Measurements from ENCODE around the gene CBX8. TPM values are rescaled to one million over a fixed set of nuclear protein-coding genes. Genes with fewer than 3 reads are reported as not detected.
A peak's percentile ranks its signal among the peaks of the same experiment; 100 is the strongest.

Gene CBX8
- total and polyA plus RNA-seq, 2 of the 13 experiments (the other 11 are each of a cell fraction or from before 2014, with no cell fraction given) = 0.34 to 12.6 TPM

DNA sequence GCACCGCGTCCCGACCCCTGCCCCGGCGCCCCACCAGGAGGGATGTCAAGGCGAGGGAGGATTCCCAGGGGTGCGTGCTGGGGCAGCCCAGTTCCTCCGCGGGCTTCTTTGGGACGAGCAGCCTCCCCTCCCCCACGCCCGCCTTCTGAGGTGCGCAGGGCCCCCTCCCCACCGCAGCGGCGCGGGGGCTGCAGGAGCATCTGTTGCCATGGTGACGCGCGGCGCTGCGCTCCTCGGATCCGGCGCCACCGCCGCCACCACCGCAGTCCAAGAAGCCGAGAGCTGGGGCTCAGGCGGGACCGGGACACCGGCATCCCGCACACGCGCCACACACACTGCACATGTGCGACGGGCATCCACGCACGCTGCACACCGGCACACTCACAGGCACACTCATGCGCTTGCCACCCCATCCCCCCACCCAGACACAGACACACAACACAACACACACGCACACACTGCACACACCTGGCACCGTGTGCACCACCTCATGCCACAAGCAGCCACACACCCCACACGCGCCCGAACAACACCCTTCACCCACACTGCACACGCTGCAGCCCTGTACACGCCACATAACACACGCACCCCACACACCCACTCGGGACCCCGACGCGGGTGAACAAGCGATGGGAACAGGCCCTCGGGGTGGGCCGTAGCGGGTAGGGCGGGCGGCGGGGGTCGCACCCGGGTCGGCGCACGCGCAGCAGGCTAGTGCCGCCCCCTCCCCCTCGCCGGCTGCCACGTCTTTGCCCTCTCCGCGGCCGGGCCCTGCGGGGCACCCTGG is 49.2 kb downstream of the CBX8 start:
- Histone ChIP-seq H3K4me2 (ENCODE audit: low read depth, low read length) (peak overlapping the region; percentile 53), H3K27ac (ENCODE audit: extremely low read length, insufficient read depth, low read length) (no peak overlapping the region), H3K36me3 (replicated peaks in 1 of 2; ENCODE audit: control insufficient read depth in 1 of 2, insufficient read depth in 2 of 2, low read length in 2 of 2) (no peaks in the 10 kb centered on the region), H2AFZ (ENCODE audit: low read length) (no peak overlapping the region), H3K4me1 (ENCODE audit: insufficient read depth, low read length) (peaks cover 82% of the 10 kb centered on the region), H3K9me3 (ENCODE audit: low read length) (no peaks in the 10 kb centered on the region), H3K27me3 (ENCODE audit: control insufficient read depth in 1 of 2, insufficient read depth in 2 of 2, low read length in 2 of 2) (peaks cover 9 to 40% of the 10 kb centered on the region in 2 experiments; a peak in 3 of 5 replicates), H3K9ac (ENCODE audit: insufficient read depth, low read depth, low read length) (peak overlapping the region; percentile 26; the same call in 1 of the 2 replicates), H4K20me1 (ENCODE audit: insufficient read depth, low read length) (no peaks in the 10 kb centered on the region), H3K79me2 (ENCODE audit: insufficient read depth, low read length) (no peaks in the 10 kb centered on the region), H3K4me3 (replicated peaks in 1 of 3; ENCODE audit: insufficient read depth in 1 of 3, low read depth in 2 of 3, low read length in 3 of 3) (peak overlapping the region in 1 of 3 experiments; percentile 60; a peak in 1 of 6 replicates)
- POLR2A ChIA-PET = no interaction called here
- no TSS peak for BruUV-seq (replicated peaks)
- CTCF ChIA-PET (ENCODE audit: low intra/inter-chr PET ratio, low total read pairs) = interaction anchor here (1.3 to 1.5 kb wide), 2 partner anchors 87 to 223 kb away, joined by 3 to 4 read pairs; no protein-coding TSS in a partner anchor
- ATAC-seq (no peak), FAIRE-seq (no peak), DNase-seq (ENCODE audit: low spot score) (no peak)
- intact Hi-C loops (cut with micrococcal nuclease; ENCODE audit: unreplicated experiment) = loop anchor here (10.0 kb wide), 1 partner anchor 87 kb away; the partner anchor contains the start of gene CBX4
- in situ Hi-C loops (cut with HindIII; ENCODE audit: extremely low pct_ligation_motif_present, low pct_unique_long_range_greater_than_20kb) = no loop called here
- 71% methylated on average over 52 of the region's 74 CpGs for WGBS (ENCODE audit: low lambda C conversion rate)
- TF ChIP-seq, protein P1, sequence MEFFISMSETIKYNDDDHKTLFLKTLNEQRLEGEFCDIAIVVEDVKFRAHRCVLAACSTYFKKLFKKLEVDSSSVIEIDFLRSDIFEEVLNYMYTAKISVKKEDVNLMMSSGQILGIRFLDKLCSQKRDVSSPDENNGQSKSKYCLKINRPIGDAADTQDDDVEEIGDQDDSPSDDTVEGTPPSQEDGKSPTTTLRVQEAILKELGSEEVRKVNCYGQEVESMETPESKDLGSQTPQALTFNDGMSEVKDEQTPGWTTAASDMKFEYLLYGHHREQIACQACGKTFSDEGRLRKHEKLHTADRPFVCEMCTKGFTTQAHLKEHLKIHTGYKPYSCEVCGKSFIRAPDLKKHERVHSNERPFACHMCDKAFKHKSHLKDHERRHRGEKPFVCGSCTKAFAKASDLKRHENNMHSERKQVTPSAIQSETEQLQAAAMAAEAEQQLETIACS (CRISPR knock-in tag; IDR thresholded peaks at IDR 0.05) = no peak
- no peak for TF ChIP-seq ZNF256 (CRISPR knock-in tag; conservative IDR thresholded peaks at IDR 0.05)
- TF ChIP-seq FOXP1 (IDR thresholded peaks at IDR 0.05) = no peak
- no peak for TF ChIP-seq FOXP1 (CRISPR knock-in tag; IDR thresholded peaks at IDR 0.05)
- TF ChIP-seq DNMT1 (CRISPR knock-in tag; IDR thresholded peaks at IDR 0.05) = peak; percentile 28; the same call in 1 of the 2 replicates
- no peak for TF ChIP-seq BRD4 (CRISPR knock-in tag; IDR thresholded peaks at IDR 0.05)
- TF ChIP-seq ZNF343 (CRISPR knock-in tag; IDR thresholded peaks at IDR 0.05) = no peak
- TF ChIP-seq RXRB (CRISPR knock-in tag; IDR thresholded peaks at IDR 0.05; ENCODE audit: borderline replicate concordance) = no peak
- no peak for TF ChIP-seq GFI1 (CRISPR knock-in tag; IDR thresholded peaks at IDR 0.05; ENCODE audit: borderline replicate concordance)
- peak; percentile 9 for TF ChIP-seq HNRNPLL (IDR thresholded peaks at IDR 0.05; ENCODE audit: low read depth, low read length, poor library complexity, severe bottlenecking)
- TF ChIP-seq RAD21 (CRISPR knock-in tag; IDR thresholded peaks at IDR 0.05) = no peak
- no peak for TF ChIP-seq ZNF501 (CRISPR knock-in tag; IDR thresholded peaks at IDR 0.05)
- no peak for TF ChIP-seq ZNF296 (CRISPR knock-in tag; conservative IDR thresholded peaks at IDR 0.05)
- TF ChIP-seq NR1H2 (CRISPR knock-in tag; IDR thresholded peaks at IDR 0.05; ENCODE audit: borderline replicate concordance, low read depth) = no peak
- TF ChIP-seq HOXA5 (CRISPR knock-in tag; IDR thresholded peaks at IDR 0.05) = no peak
- no peak for TF ChIP-seq MBD4 (IDR thresholded peaks at IDR 0.05; ENCODE audit: borderline replicate concordance, low read length)
- TF ChIP-seq HOXA3 (CRISPR knock-in tag; IDR thresholded peaks at IDR 0.05) = peak; percentile 34; the same call in 1 of the 2 replicates
- TF ChIP-seq, protein P2, sequence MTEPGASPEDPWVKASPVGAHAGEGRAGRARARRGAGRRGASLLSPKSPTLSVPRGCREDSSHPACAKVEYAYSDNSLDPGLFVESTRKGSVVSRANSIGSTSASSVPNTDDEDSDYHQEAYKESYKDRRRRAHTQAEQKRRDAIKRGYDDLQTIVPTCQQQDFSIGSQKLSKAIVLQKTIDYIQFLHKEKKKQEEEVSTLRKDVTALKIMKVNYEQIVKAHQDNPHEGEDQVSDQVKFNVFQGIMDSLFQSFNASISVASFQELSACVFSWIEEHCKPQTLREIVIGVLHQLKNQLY (CRISPR knock-in tag; IDR thresholded peaks at IDR 0.05) = no peak
- TF ChIP-seq ZNF879 (CRISPR knock-in tag; IDR thresholded peaks at IDR 0.05) = no peak
- no peak for TF ChIP-seq ZNF232 (CRISPR knock-in tag; IDR thresholded peaks at IDR 0.05; ENCODE audit: borderline replicate concordance)
- TF ChIP-seq, protein P3, sequence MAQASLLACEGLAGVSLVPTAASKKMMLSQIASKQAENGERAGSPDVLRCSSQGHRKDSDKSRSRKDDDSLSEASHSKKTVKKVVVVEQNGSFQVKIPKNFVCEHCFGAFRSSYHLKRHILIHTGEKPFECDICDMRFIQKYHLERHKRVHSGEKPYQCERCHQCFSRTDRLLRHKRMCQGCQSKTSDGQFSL (CRISPR knock-in tag; IDR thresholded peaks at IDR 0.05) = no peak
- no peak for TF ChIP-seq MXD4 (CRISPR knock-in tag; IDR thresholded peaks at IDR 0.05)
- TF ChIP-seq ZNF772 (CRISPR knock-in tag; IDR thresholded peaks at IDR 0.05) = no peak
- TF ChIP-seq ZBTB7A (CRISPR knock-in tag; IDR thresholded peaks at IDR 0.05) = 0 out of 2 replicates have a peak, but pooled peaks have one; percentile 3
- TF ChIP-seq ZNF44 (CRISPR knock-in tag; IDR thresholded peaks at IDR 0.05) = no peak
- TF ChIP-seq ZNF678 (CRISPR knock-in tag; IDR thresholded peaks at IDR 0.05) = no peak
- TF ChIP-seq KMT2B (CRISPR knock-in tag; IDR thresholded peaks at IDR 0.05) = no peak

All from HepG2 (cell line).